C1 segment of cervical spinal cord (tissue), 14 donors: ENCODE results near the gene TMEM184A.

Source experiments
- DNase-seq, 14 donors: peaks; one replicate each; lab custom pipeline; 2025; lab: John Stamatoyannopoulos, UW

The TMEM184A gene

DNA sequence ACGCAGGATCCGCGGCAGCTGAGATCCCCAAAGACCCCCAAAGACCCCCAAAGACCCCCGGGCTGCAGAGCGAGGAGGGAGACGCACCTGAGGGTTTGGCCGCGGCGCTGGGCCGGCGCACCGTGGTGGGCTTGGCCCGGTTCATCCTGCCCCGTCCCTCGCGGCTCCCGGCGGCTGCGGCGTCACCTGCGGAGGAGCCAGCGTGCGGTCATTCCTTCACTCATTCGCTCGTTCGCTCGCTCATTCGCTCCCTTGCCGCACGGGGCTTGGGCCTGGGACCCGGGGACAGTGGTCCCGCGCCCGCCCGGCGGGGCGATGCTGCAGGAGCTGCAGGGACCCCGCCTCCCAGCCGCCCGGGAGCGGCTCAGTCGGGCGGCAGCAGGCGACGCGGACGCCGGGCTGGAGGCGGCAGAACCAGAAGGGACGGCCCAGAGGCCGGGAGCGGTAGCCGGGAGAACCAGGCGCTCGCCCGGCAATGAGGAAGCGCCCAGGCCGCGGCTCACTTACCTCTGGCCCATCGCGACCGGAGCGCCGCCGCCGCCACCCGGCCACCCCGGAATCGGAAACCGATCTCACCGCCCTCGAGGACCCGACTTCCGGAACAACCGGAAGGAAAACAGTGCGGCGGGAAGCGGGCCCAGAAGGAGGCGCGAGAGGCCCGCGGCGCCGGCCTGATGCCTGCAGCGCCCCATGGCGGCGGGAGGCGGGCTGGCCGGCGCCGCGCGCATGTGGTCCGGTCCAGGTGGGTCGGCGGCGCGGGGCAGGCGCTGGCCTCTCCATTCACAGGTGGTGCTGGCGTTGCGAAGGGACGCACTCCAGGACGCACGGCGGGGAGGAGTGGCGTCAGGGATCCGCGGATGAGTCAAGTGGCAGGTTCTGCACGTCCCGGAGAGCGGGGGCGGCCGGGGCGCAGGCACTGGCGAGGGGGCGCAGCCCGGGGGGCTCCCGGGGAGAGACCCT is 51.9 kb downstream of the TMEM184A start, which contains the start of gene INTS1:
TSS of gene INTS1 (minus strand) at position 574 of the 960 bp plus-strand sequence. CDS start at position 145, 429 bp downstream.
- DNase-seq, result peak; percentile 58 to 94 (median 84)

DNA sequence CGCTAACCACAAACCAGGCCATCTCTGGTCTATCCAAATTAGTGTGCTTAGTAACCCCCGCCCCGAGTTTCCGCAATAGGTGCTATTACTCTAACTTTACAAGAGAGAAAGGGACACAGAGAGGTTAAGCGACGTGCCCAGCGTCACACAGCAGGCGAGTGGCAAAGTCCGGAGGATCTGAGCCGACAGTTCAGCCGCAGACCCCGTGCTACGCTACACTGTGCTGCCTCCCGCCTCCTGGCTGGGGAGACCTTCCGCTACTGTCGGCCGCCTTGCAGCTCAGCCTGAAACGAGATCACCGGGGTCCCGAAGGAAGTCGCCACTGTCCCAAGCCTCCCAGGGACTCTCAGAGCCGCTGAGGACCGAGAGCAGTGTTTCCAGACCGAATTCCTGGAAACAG is 52.6 kb downstream of the TMEM184A start:
- no peak for DNase-seq

DNA sequence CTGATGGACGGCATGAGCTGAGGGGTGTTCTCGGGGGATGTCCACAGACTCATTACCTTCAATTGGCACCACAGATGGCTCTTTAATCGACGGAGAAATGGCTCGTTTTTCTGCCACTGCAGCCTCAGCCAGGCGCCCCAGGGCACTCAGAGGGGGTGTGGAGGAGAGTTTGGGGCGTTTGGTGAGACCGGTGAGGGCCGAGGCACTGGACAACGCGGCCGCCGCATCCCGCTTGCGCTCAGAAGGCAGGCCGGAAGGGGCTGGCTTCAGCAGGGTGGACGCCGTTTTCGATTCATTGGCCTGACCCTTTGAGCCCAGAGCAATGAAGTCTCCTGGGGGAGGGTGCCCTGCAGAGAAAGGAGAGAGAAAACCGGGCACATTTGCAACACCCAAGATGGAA is 53.2 kb downstream of the TMEM184A start:
- no peak for DNase-seq

DNA sequence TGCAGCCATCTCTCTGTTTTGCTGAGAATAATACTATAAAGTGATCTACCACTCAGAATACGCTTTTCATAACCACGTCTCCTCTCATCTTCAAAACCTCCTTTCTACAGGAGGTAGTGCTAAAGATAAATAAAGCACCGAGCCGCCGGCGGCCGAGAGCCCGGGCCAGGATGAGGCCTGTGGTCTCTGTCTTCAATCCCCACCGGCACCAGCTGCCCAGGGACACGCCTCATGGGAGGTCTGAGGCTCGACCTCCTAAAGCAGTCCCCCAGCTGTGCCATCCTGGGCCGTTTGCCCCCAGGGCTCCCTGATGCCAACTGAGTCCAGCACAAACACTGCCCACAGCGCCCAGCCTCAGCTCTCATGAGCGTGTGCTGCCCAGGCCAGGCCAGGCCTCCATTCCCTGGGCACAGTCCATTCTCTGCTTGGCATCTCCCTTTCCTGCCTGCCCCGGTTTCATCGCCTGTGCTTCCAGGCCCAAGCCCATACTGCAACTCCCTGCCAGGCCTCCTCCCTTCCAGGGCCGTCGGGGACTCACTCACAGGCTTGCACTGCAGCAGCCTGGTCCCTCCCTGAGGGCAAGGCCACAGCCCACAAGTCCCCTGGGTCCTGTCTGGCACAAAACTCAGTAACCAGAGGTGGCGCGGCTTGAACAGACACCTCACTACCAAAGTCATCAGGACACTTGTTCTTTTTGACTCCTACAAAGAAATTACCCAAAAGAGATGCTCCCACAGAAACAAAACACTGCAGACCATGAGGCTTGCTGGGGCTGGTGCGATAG is 54.3 kb downstream of the TMEM184A start:
- no peak for DNase-seq

DNA sequence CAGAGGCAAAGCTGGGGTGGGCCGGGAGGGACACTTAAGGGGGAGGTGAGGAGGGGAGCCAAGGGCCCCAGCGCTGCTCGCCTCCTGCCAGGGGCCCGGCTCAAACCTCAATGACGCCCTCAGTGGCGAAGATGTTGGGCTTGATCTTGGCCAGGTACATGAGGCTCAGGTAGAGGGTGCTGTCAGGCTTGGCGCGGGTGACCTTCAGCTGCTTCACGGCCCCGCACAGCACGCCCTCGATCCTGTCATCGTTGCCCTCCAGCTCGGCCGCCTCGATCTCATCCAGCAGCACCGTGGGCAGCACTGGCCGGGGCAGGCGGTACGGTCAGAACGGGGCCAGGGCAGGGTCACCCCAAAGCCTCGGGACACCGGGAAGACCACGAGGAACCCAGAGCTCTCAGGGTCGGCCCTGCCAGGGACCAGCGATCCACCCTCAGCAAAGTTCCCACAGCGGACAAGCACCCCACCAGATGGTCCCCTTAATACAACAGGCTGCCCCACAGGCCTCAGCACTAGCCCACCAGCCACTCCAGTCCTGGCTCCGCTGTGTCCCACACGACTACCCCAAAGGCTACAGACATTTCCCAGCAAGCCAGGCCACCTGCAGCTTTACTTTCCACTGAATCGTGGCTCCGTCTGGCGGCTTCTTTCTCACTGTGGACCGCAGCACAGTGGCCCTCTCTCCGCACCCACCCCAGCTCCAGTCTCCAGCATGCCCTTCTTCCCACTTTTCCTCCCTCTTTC is 55.8 kb downstream of the TMEM184A start:
- DNase-seq, result no peak

DNA sequence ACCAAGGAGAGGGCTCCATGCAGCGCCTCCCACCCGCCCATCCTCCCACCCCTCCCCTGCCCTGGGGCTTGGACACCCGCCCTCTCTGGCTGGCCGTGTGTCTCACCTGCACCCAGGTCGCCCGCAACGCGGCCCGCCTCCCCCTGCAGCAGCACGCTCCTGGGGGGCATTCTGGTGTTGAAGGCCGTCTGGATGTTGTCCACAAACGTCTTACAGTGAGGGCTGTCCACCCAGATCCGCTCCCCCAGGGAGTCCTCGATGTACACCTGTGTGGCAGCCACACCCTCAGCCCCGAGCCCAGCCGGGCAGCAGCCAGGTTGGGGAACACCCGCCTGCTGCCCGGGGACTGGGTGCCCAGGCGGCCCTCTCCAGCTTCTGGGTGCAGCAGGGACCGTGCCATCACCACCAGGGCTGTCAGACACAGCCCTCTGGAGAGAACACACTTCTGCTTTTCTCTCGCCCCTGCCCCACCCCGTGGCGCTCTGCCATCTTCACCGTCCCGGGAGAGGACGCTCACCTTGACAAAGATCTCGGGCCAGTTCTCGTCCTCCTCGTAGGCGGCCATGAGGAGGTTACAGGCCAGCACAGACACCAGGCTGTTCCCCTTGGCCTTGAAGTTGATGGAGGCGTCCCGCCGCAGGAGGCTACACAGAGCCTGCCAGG is 56.5 kb downstream of the TMEM184A start:
- no peak for DNase-seq

DNA sequence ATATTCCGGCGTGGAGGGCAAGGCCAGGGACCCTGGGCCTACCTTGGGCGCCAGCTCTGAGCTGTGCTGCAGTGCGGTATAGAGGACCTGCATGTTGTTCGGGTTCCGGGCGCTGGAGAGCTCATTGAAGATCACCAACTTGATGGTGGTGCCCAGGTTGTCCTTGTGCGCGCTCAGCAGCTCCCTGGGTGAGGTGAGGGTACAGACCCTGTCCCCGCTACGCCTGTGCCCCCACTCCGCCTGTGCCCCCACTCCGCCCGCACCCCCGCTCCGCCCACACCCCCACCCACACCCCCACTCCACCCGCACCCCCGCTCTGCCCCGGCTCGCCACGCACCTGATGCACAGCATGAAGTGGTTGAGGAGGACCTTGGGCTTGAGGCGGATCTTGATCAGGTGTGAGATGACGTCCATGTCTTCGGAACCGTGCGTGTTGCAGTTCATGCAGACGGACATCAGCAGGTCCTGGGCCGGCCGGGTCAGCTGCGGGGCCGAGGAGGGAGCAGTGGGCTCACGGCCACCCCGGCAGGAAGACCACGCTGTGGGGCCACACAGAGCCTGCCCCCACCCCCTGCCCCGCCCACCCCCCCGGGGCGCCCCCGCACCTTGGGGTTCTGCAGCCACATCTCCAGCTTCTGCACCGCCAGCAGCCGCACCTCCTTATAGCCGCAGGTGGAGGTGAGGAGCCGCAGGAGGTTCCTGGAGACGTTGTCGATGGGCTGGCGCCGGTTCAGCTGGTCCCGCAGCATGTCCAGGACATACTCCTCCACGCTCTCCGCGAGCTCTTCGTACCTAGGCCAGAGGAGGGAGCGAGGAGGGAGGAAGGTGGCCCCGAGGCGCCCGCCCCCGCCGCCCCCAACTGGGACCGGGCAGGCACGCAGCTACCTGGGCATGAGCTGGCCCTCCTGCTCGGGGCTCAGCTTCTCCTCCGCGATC is 57.4 kb downstream of the TMEM184A start:
- DNase-seq, result no peak

DNA sequence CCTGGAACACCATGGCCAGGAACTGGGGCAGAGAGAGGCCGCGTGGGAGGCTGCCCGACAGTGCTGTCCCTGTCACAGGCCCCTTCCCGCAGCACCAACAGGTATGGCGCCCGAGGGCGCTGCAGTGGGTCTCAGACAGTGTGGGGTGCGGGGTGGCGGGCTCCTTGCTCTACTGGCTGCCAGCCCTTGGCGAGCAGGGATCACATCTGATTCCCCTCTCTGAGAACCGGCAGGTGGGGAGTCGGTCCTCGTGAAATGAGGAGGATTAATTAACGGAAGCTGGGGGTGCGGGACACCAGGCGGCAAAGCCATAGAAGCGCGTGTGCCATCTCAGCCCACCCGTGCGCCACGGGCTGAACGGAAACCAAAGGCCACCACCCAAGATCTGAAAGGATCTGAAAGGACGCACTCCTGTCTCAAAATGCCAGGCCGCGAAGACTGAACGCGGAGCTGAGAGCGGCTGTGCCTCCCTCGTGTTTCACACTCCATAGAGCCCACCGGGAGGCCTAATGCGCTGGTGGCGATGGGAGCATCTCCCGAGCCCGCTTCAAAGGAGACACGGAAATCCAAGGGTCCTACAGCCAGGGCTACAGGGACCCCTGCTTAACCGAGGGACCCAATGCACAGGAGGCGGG is 58.6 kb downstream of the TMEM184A start:
- DNase-seq, result no peak

DNA sequence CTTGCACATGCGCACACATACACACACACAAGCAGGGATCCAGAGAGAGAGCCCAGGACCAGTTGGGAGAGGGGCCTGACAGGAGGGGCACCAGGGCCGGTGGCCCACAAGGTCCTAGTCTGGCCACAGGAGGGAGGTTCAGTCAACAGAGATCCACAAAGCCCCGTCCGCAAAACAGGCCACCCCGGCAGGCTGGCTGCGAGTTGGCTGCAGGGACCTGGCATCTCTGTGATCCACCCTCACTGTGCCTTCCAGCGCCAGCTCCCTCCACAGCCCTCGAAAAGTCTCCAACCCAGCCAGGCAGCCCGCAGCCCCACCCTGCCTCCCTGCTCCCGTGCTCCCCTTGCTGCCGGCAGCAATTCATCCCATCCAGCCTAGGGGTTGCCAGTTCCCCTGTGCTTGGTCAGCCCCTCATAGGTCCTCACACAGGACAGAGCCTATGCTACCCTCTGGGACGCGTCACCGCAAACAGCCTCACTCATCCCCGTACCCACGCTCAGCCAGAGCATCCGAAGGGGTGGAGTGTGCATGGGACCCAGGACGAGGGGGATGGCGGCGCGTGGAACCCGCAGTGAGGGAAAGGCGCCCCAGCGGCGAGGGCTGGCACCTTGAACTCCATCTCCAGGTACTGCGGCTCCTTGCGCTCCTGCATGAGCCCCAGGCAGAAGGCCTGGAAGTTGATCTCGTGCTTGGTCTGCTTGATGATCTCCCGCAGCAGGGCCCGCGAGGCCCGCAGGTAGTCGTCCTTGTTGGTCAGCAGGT is 59.3 kb downstream of the TMEM184A start:
- no peak for DNase-seq

DNA sequence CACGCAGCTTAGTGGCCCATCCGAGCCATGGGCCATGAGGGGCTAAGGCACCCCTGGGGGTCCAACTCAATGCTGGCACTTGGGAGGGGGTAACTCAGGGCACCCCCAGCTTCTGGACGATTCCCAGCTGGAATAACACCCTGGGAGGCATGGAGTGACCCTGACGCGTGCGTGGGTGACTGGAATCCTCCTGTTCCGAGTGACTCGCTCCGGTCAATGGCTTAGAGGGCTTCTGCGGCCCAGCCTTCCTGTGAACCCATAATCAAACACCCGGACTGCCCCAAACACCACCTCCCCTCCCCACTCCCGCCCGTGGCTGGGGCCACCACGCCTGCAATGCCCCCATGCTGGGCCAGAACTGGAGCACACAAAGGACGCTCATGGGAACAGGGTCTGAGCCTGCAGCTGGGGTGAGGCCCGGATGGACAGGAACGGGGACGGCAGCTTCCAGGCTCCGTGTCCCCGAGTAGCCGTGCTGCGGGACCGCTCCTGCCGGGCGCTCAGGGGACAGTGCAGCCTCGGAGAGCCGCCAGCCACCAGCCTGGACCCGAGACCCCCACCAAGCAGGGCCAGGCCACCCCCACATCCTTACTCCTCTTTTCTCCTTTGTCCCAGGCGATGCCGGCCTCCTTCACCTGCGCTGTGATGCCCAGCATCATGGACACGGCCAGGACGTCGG is 60.3 kb downstream of the TMEM184A start:
- no peak for DNase-seq

DNA sequence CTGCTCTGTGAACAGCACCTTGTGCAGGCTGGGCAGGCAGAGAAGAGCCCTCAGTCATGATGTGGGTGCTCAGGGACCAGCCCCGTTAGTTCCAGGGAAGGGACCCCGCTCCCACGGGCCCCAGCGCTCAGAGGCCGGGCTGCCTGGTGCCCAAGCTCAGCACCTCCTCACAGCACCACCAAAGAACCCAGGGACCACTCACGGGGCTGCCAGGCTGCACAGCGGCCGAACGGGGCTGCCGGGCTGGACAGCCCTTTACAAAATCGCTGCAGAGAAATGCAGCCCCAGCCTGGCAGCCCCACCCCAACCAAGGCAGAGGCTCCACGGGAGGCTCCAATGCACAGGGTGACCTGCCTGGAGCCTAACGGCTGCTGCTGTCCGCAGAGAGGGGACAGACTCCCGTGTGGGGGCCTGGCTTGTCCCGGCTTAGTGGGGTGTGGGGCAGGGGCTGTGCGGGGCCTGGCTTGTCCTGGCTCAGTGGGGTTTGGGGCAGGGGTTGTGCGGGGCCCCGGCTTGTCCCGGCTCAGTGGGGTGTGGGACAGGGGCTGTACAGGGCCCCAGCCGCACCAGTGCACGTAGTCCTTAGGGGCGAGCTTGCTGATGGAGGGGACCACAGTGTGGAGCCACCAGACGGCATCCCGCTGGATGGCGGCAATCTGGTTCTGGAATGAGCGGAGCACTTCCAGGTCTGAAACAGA is 61.0 kb downstream of the TMEM184A start:
- no peak for DNase-seq

DNA sequence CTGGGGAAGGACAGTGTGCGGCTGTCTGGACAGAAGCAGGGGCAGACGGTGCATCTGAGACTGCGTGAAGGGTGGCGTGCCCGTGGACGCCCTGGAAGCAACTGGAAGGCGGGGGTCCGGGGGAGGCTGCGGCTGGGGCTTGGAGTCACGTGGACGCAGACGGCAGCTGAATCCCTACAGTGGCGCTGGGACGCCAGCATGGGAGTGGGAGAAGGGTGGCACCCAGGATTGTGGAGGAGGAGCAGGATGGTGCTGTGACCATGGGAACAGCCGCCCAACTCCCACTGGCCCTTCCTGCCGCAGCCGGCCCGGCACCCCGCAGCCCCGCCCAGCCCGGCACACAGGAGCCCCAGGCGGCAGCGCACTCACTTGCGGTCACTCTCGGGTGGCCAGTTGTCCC is 61.6 kb downstream of the TMEM184A start:
- no peak for DNase-seq

DNA sequence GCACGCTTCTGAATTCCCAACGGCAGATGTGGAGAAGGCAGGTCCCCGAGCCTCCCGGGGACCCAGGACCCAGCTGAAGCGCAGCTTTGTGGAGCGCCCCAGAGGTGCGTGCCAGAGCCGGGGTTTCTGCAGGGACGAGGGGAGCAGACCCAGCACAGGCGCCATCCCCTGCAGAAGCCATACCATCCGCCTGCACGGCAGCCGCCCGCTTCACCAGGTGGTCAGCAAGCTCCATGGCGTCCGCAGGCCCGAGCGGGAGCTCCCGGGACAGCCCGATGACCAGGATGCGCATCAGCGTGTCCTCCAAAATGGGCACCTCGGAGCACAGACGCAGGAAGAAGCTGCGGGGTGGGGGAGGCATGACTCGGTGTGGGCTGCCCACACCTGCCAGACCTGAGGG is 62.4 kb downstream of the TMEM184A start:
- no peak for DNase-seq

DNA sequence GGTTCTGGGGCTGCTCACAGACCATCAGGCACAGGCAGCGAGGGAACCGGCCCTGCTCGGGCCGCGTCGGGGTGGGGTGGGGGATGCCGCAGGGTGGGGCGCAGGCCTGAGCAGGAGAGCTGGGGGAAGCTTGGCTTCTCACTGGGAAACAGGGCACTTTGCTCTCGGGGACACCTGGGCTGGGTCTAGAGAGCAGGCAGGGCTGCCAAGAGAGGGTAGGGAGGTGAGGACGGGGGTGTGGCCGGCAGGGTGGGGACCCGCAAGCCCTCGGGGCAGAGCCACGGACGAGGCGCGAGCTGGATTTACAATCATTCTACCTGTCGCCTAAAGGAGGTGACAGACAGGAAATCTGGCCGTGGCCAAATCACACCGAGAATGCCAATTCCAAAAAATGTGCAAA is 62.9 kb downstream of the TMEM184A start:
- DNase-seq, result no peak

DNA sequence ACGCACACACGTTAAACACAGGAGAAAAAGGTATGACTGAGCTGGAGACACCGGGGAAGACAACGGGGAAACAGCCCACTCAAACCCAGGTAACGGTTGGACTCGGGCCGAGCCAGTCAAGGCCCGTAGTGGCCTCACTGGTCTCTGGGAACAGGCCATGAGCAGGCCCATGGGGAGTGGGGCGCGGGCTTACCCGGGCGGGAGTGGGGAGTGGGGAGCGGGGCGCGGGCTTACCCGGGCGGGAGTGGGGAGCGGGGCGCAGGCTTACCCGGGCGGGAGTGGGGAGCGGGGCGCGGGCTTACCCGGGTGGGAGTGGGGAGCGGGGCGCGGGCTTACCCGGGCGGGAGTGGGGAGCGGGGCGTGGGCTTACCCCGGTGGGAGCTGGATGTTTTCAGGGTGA is 63.4 kb downstream of the TMEM184A start:
- DNase-seq, result no peak
